GM12878 (cell line): ENCODE measurements around the gene TOMM20L. TPM values are rescaled to one million over a fixed set of nuclear protein-coding genes. Genes with fewer than 3 reads are reported as not detected.

Experiments
- ATAC-seq: fragments of 200-7000 bp; cut with Tn5 transposase; 3 replicates; pipeline ENCODE4 v1.9.1; 2020; ENCODE audit warnings: mild to moderate bottlenecking, moderate library complexity
- BruUV-seq: library from RNA; stranded (reverse); fragments of 400-500 nt; replicated peaks from 2 replicates; lab custom pipeline; 2021; lab: Mats Ljungman, UMichigan
- CTCF ChIA-PET: fragments of 300-600 bp; sonication (Branson Sonifier 250); formaldehyde crosslinking; extraction: SDS; loops from one replicate; lab custom pipeline; 2021; ENCODE audit warnings: inconsistent platforms; lab: Yijun Ruan, JAX
- POLR2A ChIA-PET: fragments of 350-600 bp; formaldehyde crosslinking; extraction: SDS; loops from one replicate; lab custom pipeline; 2021; ENCODE audit warnings: inconsistent platforms; lab: Charles Lee
- RAD21 ChIA-PET: fragments of 300-600 bp; sonication (Branson Sonifier 250); formaldehyde crosslinking; loops from one replicate; lab custom pipeline; 2023; ENCODE audit warnings: antibody characterized with exemption; ENCODE audit not compliant: unreplicated experiment; lab: Charles Lee
- SMC1A ChIA-PET: fragments of 300-600 bp; sonication (Branson Sonifier 250); formaldehyde crosslinking; loops from one replicate; lab custom pipeline; 2023; ENCODE audit not compliant: unreplicated experiment, uncharacterized antibody; lab: Charles Lee
- DNase-seq: peaks from one replicate; pipeline ENCODE4 v3.0.0-alpha.2; 2011; ENCODE audit warnings: low read depth, low spot score
- FAIRE-seq: peaks from 3 replicates; lab custom pipeline; 2011; peaks lifted over from hg19 to GRCh38; lab: Jason Lieb, UNC
- H2AFZ ChIP-seq: 2 replicates; pipeline ENCODE4 v1.6.0; 2011; ENCODE audit warnings: low read depth, low read length, control low read depth; ENCODE audit not compliant: control insufficient read depth
- H3K27ac ChIP-seq: 2 replicates; pipeline ENCODE4 v1.5.1; 2011; ENCODE audit warnings: control low read depth; ENCODE audit not compliant: control insufficient read depth, insufficient read depth
- H3K27me3 ChIP-seq, 2 experiments: replicated peaks in 1 of 2; 2 replicates each; pipeline versions ENCODE4 v1.6.0 to v1.6.1; 2011; ENCODE audit warnings: low read length in 1 of 2; ENCODE audit not compliant: control insufficient read depth in 2 of 2, insufficient read depth in 2 of 2
- H3K36me3 ChIP-seq, 2 experiments: 2 replicates each; pipeline ENCODE4 v1.5.1; 2011; ENCODE audit warnings: low read length in 1 of 2; ENCODE audit not compliant: control insufficient read depth in 2 of 2, insufficient read depth in 2 of 2
- H3K4me1 ChIP-seq: 2 replicates; pipeline ENCODE4 v1.6.1; 2011; ENCODE audit warnings: mild to moderate bottlenecking, low read length, moderate library complexity, mixed read lengths; ENCODE audit not compliant: control insufficient read depth, insufficient read depth
- H3K4me2 ChIP-seq: 2 replicates; pipeline ENCODE4 v1.6.0; 2011; ENCODE audit warnings: control low read depth; ENCODE audit not compliant: control insufficient read depth, insufficient read depth
- H3K4me3 ChIP-seq: fragments of 200-600 bp; sonication (generic); 2 replicates; pipeline ENCODE4 v1.5.1; 2016
- H3K79me2 ChIP-seq: 2 replicates; pipeline ENCODE4 v1.6.0; 2011; ENCODE audit warnings: low read length; ENCODE audit not compliant: control insufficient read depth, insufficient read depth
- H3K9ac ChIP-seq: 2 replicates; pipeline ENCODE4 v1.8.0; 2011; ENCODE audit warnings: low read length, control low read depth, mixed read lengths; ENCODE audit not compliant: control insufficient read depth, insufficient read depth
- H3K9me3 ChIP-seq: replicated peaks from 3 replicates; pipeline ENCODE4 v1.5.1; 2011; ENCODE audit warnings: mild to moderate bottlenecking, low read length; ENCODE audit not compliant: control insufficient read depth, insufficient read depth
- H4K20me1 ChIP-seq: 2 replicates; pipeline ENCODE4 v1.6.0; 2011; ENCODE audit not compliant: control insufficient read depth, insufficient read depth
- ASH2L ChIP-seq: fragments of 300-600, 200-600 bp; sonication (generic); IDR thresholded peaks from 2 replicates; pipeline ENCODE4 v1.6.1; 2017; ENCODE audit warnings: low read depth, mild to moderate bottlenecking, borderline replicate concordance
- CEBPZ ChIP-seq: fragments of 150-350 bp; IDR thresholded peaks from 2 replicates; pipeline ENCODE4 v1.6.1; 2016; ENCODE audit warnings: low read depth, low read length
- CREB1 ChIP-seq: IDR thresholded peaks from 2 replicates; pipeline ENCODE4 v1.6.1; 2012; ENCODE audit warnings: low read depth, mild to moderate bottlenecking, inconsistent platforms
- JUNB ChIP-seq: IDR thresholded peaks from 2 replicates; pipeline ENCODE4 v1.6.1; 2016; ENCODE audit warnings: antibody characterized with exemption, mild to moderate bottlenecking
- JUND ChIP-seq: IDR thresholded peaks from 2 replicates; pipeline ENCODE4 v1.6.1; 2012; ENCODE audit warnings: low read depth, mild to moderate bottlenecking, low read length, improper control_type of control experiment, moderate library complexity
- NFIC ChIP-seq: IDR thresholded peaks from 2 replicates; pipeline ENCODE4 v1.6.1; 2012; ENCODE audit warnings: low read depth, mild to moderate bottlenecking, inconsistent platforms, low read length, moderate library complexity
- NFYB ChIP-seq: IDR thresholded peaks from 2 replicates; pipeline ENCODE4 v1.6.1; 2011; ENCODE audit warnings: low read depth, mild to moderate bottlenecking, low read length, improper control_type of control experiment, moderate library complexity; ENCODE audit not compliant: insufficient read depth
- SUPT20H ChIP-seq: IDR thresholded peaks from 2 replicates; pipeline ENCODE4 v1.6.1; 2011; ENCODE audit warnings: low read depth, mild to moderate bottlenecking, low read length, moderate library complexity, borderline replicate concordance; ENCODE audit not compliant: control insufficient read depth
- USF2 ChIP-seq: IDR thresholded peaks from 2 replicates; pipeline ENCODE4 v1.6.1; 2011; ENCODE audit warnings: low read depth, low read length, improper control_type of control experiment, borderline replicate concordance
- ZBTB40 ChIP-seq: fragments of 450-650 bp; IDR thresholded peaks from 2 replicates; pipeline ENCODE4 v1.6.1; 2016; ENCODE audit warnings: mild to moderate bottlenecking, moderate library complexity, borderline replicate concordance
- ZNF592 ChIP-seq: fragments of 450-650 bp; IDR thresholded peaks from 2 replicates; pipeline ENCODE4 v1.6.1; 2017; ENCODE audit warnings: mild to moderate bottlenecking, moderate library complexity
- WGBS: methylation state at CpG from one replicate; pipeline ENCODE4 v1.1.6; 2016; ENCODE audit warnings: low lambda C conversion rate; ENCODE audit not compliant: insufficient replicate concordance, insufficient coverage; ENCODE audit errors: missing lambda C conversion rate; 5-methylcytosine and 5-hydroxymethylcytosine counted together
- in situ Hi-C: fragments of 300-500 bp; cut with MboI; formaldehyde crosslinking; loops from 9 replicates; pipeline ENCODE4 v1.14.3; 2018; ENCODE audit warnings: mixed read lengths
- intact Hi-C: fragments of 100-400 bp; cut with micrococcal nuclease; formaldehyde crosslinking; loops from one replicate; pipeline ENCODE4 v1.14.2; 2022; ENCODE audit not compliant: unreplicated experiment
- polyA plus RNA-seq, 11 experiments: library from polyadenylated mRNA; depleted of rRNA in 4 of 11; unstranded in 6 of 11; stranded (reverse) in 5 of 11; fragments of >200 nt; fragmentation: Nextera tagmentation in 4 of 11; fragmentation: Illumina TruSeq in 1 of 11; extraction: Ambion mirVana in 4 of 11; extraction: Trizol in 1 of 11; gene quantifications; 1 replicate in 1 of 11; 2 replicates in 10 of 11; pipeline versions ENCODE4 v1.2.1 to v1.2.3, GENCODE V29; 2011 to 2016; ENCODE audit warnings: inconsistent platforms in 2 of 11, missing spikeins in 2 of 11, low read depth in 1 of 11
- total RNA-seq, 4 experiments: library from RNA; depleted of rRNA in 3 of 4; stranded (reverse); fragments of >200 nt in 3 of 4; fragmentation: Illumina TruSeq in 1 of 4; extraction: Trizol in 1 of 4; gene quantifications; 2 replicates each; pipeline versions ENCODE4 v1.2.1 to v1.2.3, GENCODE V29; 2013 to 2021

Gene TOMM20L
- total and polyA plus RNA-seq, 10 of the 15 experiments (the other 5 are each of a cell fraction or from before 2014, with no cell fraction given), result 0.28 TPM; not detected in 9

GRCh38 chr14:58401587-58401986 is 5.9 kb downstream of the TOMM20L start:
- H3K4me3 ChIP-seq, result no peak overlapping the region
- H2AFZ ChIP-seq, result no peak overlapping the region
- BruUV-seq, result no TSS peak
- peak; percentile 58 for ATAC-seq
- H3K27ac ChIP-seq, result no peak overlapping the region
- H3K4me2 ChIP-seq, result no peak overlapping the region
- no peak for DNase-seq
- H3K36me3 ChIP-seq, result no peaks in the 10 kb centered on the region
- ChIA-PET CTCF (interaction anchor here (0.6 kb wide), 1 partner anchor 60 kb away, joined by 3 read pairs; no protein-coding TSS in a partner anchor), POLR2A (interaction anchor here (0.7 kb wide), 1 partner anchor 20 kb away, joined by 3 read pairs; no protein-coding TSS in a partner anchor), RAD21 (no interaction called here), SMC1A (no interaction called here)
- WGBS, result 56% methylated on average over 3 of the region's 3 CpGs
- in situ Hi-C loops (no loop called here), intact Hi-C loops (no loop called here)
- H3K79me2 ChIP-seq, result no peaks in the 10 kb centered on the region
- no peaks in the 10 kb centered on the region for H3K9me3 ChIP-seq
- no peak overlapping the region for H3K9ac ChIP-seq
- H4K20me1 ChIP-seq, result no peaks in the 10 kb centered on the region
- FAIRE-seq, result no peak
- H3K27me3 ChIP-seq, result no peaks in the 10 kb centered on the region
- H3K4me1 ChIP-seq, result no peaks in the 10 kb centered on the region
- no peak for TF ChIP-seq ZBTB40
- no peak for TF ChIP-seq JUND
- TF ChIP-seq JUNB, result no peak
- TF ChIP-seq NFYB, result no peak
- TF ChIP-seq ZNF592, result no peak
- TF ChIP-seq SUPT20H, result no peak
- TF ChIP-seq CREB1, result no peak
- TF ChIP-seq USF2, result no peak
- no peak for TF ChIP-seq NFIC
- no peak for TF ChIP-seq CEBPZ
- no peak for TF ChIP-seq ASH2L
